ENCODE data around the gene PRKCI.

PRKCI gene

DNA sequence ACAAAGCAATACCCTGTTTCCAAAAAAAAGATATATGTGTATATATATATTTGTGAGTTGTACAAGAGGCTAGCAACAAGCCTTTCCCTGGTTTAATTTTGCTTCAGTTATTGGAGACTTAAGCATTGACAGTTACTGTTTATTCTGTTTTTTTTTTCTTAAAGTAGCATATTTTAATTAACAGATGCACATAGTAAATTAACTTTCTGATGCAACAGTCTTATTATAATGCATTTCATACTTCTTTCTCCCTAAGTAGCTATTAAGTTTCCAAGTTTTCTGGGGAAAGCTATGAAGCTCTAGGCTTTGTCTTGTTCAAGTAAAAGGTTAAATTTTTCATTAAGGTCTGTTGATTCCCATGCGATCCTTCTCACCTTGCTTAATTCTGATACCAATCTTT is 17.9 kb downstream of the PRKCI start:
- no peak for DNase-seq (ENCODE audit: low read depth)
- TF ChIP-seq CTCF (IDR thresholded peaks at IDR 0.05; ENCODE audit: insufficient read depth, low read depth, low read length, missing control alignments): no peak
- H3K4me3 ChIP-seq (ENCODE audit: low read depth, low read length): no peak overlapping the region

- TF ChIP-seq CTCF (IDR thresholded peaks at IDR 0.05; ENCODE audit: insufficient read depth, low read depth, low read length, missing control alignments): no peak
- DNase-seq (ENCODE audit: low read depth): no peak
- H3K4me3 ChIP-seq (ENCODE audit: low read depth, low read length): no peak overlapping the region
These were observed 18.4 kb downstream of the PRKCI start for GRCh38 chr3:170240671-170241070.

DNA sequence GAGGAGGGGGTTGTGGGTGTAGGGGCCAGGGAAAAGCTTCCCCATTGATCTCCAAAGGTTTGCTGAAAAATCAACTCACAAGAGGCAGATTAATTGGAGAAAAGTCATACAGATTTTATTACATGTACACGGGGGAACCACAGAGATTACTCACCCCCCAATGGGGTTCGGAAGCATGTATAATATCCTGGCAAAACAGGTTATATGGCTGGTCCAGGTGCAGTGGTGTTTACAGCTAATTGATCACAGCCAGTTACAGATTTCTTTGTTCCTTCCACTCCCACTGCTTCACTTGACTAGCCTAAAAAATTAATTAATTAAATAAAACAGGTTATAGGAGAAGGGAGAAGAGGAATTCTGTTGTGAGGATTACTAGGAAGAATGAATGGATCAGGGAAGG is 22.4 kb downstream of the PRKCI start:
- no peak for DNase-seq (ENCODE audit: low read depth)

GRCh38 chr3:170247875-170248274 is 25.7 kb downstream of the PRKCI start:
- TF ChIP-seq CTCF (IDR thresholded peaks at IDR 0.05; ENCODE audit: insufficient read depth, low read depth, low read length, missing control alignments): no peak
- DNase-seq (ENCODE audit: low read depth): peak; percentile 32
- no peak overlapping the region for H3K4me3 ChIP-seq (ENCODE audit: low read depth, low read length)

More for the DNA sequence above, 22.4 kb downstream of the PRKCI start:
- no peak overlapping the region for H3K4me3 ChIP-seq (ENCODE audit: low read depth, low read length)
- no peak for TF ChIP-seq CTCF (IDR thresholded peaks at IDR 0.05; ENCODE audit: insufficient read depth, low read depth, low read length, missing control alignments)

DNA sequence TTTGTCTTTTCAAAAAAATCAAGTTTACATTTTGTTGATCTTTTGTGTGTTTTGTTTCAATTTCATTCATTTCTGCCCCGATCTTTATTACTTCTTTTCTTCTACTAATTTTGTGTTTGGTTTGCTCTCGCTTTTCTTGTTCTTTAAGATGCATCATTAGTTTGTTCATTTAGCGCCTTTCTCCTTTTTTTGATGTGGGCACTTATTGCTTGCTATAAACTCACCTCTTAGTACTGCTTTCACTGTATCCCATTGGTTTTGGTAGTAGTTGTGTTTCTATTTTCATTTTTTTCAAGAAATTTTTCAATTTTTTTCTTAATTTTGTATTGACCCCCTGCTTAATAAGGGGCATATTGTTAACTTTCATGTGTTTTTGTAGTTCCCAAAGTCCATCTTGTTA is 34.4 kb downstream of the PRKCI start:
- TF ChIP-seq CTCF (IDR thresholded peaks at IDR 0.05; ENCODE audit: insufficient read depth, low read depth, low read length, missing control alignments): no peak
- H3K4me3 ChIP-seq (ENCODE audit: low read depth, low read length): no peak overlapping the region
- DNase-seq (ENCODE audit: low read depth): peak; percentile 34

DNA sequence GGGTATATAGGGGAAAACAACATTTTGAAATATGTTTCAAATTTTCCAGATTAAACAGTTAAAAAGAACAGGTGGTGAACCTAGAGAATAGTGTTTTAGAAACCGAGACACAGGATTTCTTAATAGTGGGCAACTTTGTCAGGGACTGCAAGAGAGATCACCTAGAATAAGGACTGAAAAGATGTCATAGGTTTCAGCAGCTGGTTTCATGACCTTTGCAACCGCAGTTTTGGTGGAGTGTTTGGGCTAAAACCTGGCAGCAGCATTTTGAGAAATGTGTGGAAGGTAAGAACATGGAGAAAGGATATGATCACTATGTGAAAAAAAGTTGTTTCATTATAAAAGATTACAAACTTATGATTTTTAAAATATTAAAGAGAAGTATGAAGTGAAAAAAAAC is 34.9 kb downstream of the PRKCI start:
- peak; percentile 79 for DNase-seq (ENCODE audit: low read depth)
- H3K4me3 ChIP-seq (ENCODE audit: low read depth, low read length): no peak overlapping the region

More for the DNA sequence above, 34.9 kb downstream of the PRKCI start:
- TF ChIP-seq CTCF (IDR thresholded peaks at IDR 0.05; ENCODE audit: insufficient read depth, low read depth, low read length, missing control alignments): no peak

All from GM12865 (cell line).